ENCODE data around the gene NPM3.

Gene NPM3

GRCh38 chr10:101775273-101776160 is 7.7 kb downstream of the NPM3 start, which contains the start of gene FGF8:
Gene FGF8, minus strand, starts transcription at chr10:101776114. Its CDS starts 214 bp downstream, at chr10:101775900.
- Histone ChIP-seq H3K36me3 (ENCODE audit: insufficient read depth, low read length) (no peaks in the 10 kb centered on the region), H3K9me3 (ENCODE audit: low read length) (peaks cover 2% of the 10 kb centered on the region), H3K27me3 (ENCODE audit: insufficient read depth, low read length) (peaks cover 81% of the 10 kb centered on the region), H3K4me1 (ENCODE audit: insufficient read depth, low read length) (peaks cover 10% of the 10 kb centered on the region), H2AFZ (ENCODE audit: low read depth, low read length) (no peak within 1 kb of the TSS), H3K4me3 (ENCODE audit: low read length) (no peak within 1 kb of the TSS)

- H3K4me1 ChIP-seq (ENCODE audit: insufficient read depth, low read length): peaks cover 10% of the 10 kb centered on the region
- H3K27me3 ChIP-seq (ENCODE audit: insufficient read depth, low read length): peaks cover 84% of the 10 kb centered on the region
- no peaks in the 10 kb centered on the region for H3K36me3 ChIP-seq (ENCODE audit: insufficient read depth, low read length)
- no peak overlapping the region for H3K4me3 ChIP-seq (ENCODE audit: low read length)
- peaks cover 2% of the 10 kb centered on the region for H3K9me3 ChIP-seq (ENCODE audit: low read length)
- H2AFZ ChIP-seq (ENCODE audit: low read depth, low read length): no peak overlapping the region
Observed at GRCh38 chr10:101774589-101775272, 8.5 kb downstream of the NPM3 start.

GRCh38 chr10:101773923-101774588 is 9.2 kb downstream of the NPM3 start:
- no peaks in the 10 kb centered on the region for H3K36me3 ChIP-seq (ENCODE audit: insufficient read depth, low read length)
- no peak overlapping the region for H2AFZ ChIP-seq (ENCODE audit: low read depth, low read length)
- H3K27me3 ChIP-seq (ENCODE audit: insufficient read depth, low read length): peaks cover 91% of the 10 kb centered on the region
- H3K9me3 ChIP-seq (ENCODE audit: low read length): peaks cover 2% of the 10 kb centered on the region
- peaks cover 7% of the 10 kb centered on the region for H3K4me1 ChIP-seq (ENCODE audit: insufficient read depth, low read length)
- H3K4me3 ChIP-seq (ENCODE audit: low read length): no peak overlapping the region

- peaks cover 2% of the 10 kb centered on the region for H3K9me3 ChIP-seq (ENCODE audit: low read length)
- peaks cover 92% of the 10 kb centered on the region for H3K27me3 ChIP-seq (ENCODE audit: insufficient read depth, low read length)
- peaks cover 3% of the 10 kb centered on the region for H3K4me1 ChIP-seq (ENCODE audit: insufficient read depth, low read length)
- no peak overlapping the region for H2AFZ ChIP-seq (ENCODE audit: low read depth, low read length)
- H3K36me3 ChIP-seq (ENCODE audit: insufficient read depth, low read length): no peaks in the 10 kb centered on the region
- no peak overlapping the region for H3K4me3 ChIP-seq (ENCODE audit: low read length)
Observed at GRCh38 chr10:101772895-101773761, 10.1 kb downstream of the NPM3 start.

GRCh38 chr10:101772017-101772894 is 11.0 kb downstream of the NPM3 start:
- Histone ChIP-seq H3K27me3 (ENCODE audit: insufficient read depth, low read length) (peaks cover 92% of the 10 kb centered on the region), H3K36me3 (ENCODE audit: insufficient read depth, low read length) (no peaks in the 10 kb centered on the region), H3K4me1 (ENCODE audit: insufficient read depth, low read length) (peaks cover 3% of the 10 kb centered on the region), H3K4me3 (ENCODE audit: low read length) (no peak overlapping the region), H2AFZ (ENCODE audit: low read depth, low read length) (no peak overlapping the region), H3K9me3 (ENCODE audit: low read length) (no peaks in the 10 kb centered on the region)

- Histone ChIP-seq H3K36me3 (ENCODE audit: insufficient read depth, low read length) (no peaks in the 10 kb centered on the region), H2AFZ (ENCODE audit: low read depth, low read length) (no peak overlapping the region), H3K9me3 (ENCODE audit: low read length) (no peaks in the 10 kb centered on the region), H3K27me3 (ENCODE audit: insufficient read depth, low read length) (peaks cover 92% of the 10 kb centered on the region), H3K4me3 (ENCODE audit: low read length) (no peak overlapping the region), H3K4me1 (ENCODE audit: insufficient read depth, low read length) (peaks cover 3% of the 10 kb centered on the region)
Observed at GRCh38 chr10:101771380-101771779, 11.9 kb downstream of the NPM3 start.

GRCh38 chr10:101770331-101771215 is 12.7 kb downstream of the NPM3 start:
- H3K9me3 ChIP-seq (ENCODE audit: low read length): no peaks in the 10 kb centered on the region
- no peaks in the 10 kb centered on the region for H3K36me3 ChIP-seq (ENCODE audit: insufficient read depth, low read length)
- H3K4me1 ChIP-seq (ENCODE audit: insufficient read depth, low read length): peaks cover 3% of the 10 kb centered on the region
- no peak overlapping the region for H3K4me3 ChIP-seq (ENCODE audit: low read length)
- H3K27me3 ChIP-seq (ENCODE audit: insufficient read depth, low read length): peaks cover 95% of the 10 kb centered on the region
- no peak overlapping the region for H2AFZ ChIP-seq (ENCODE audit: low read depth, low read length)

- Histone ChIP-seq H3K36me3 (ENCODE audit: insufficient read depth, low read length) (no peaks in the 10 kb centered on the region), H3K9me3 (ENCODE audit: low read length) (no peaks in the 10 kb centered on the region), H3K4me3 (ENCODE audit: low read length) (no peak overlapping the region), H3K4me1 (ENCODE audit: insufficient read depth, low read length) (peaks cover 3% of the 10 kb centered on the region), H3K27me3 (ENCODE audit: insufficient read depth, low read length) (peaks cover 95% of the 10 kb centered on the region), H2AFZ (ENCODE audit: low read depth, low read length) (no peak overlapping the region)
Observed at GRCh38 chr10:101769541-101770180, 13.6 kb downstream of the NPM3 start.

GRCh38 chr10:101768791-101769170 is 14.5 kb downstream of the NPM3 start:
- H2AFZ ChIP-seq (ENCODE audit: low read depth, low read length): no peak overlapping the region
- peaks cover 90% of the 10 kb centered on the region for H3K27me3 ChIP-seq (ENCODE audit: insufficient read depth, low read length)
- H3K9me3 ChIP-seq (ENCODE audit: low read length): no peaks in the 10 kb centered on the region
- H3K4me1 ChIP-seq (ENCODE audit: insufficient read depth, low read length): peaks cover 3% of the 10 kb centered on the region
- H3K4me3 ChIP-seq (ENCODE audit: low read length): no peak overlapping the region
- H3K36me3 ChIP-seq (ENCODE audit: insufficient read depth, low read length): no peaks in the 10 kb centered on the region

- H3K27me3 ChIP-seq (ENCODE audit: insufficient read depth, low read length): peaks cover 90% of the 10 kb centered on the region
- peaks cover 1% of the 10 kb centered on the region for H3K4me1 ChIP-seq (ENCODE audit: insufficient read depth, low read length)
- no peaks in the 10 kb centered on the region for H3K9me3 ChIP-seq (ENCODE audit: low read length)
- no peak overlapping the region for H2AFZ ChIP-seq (ENCODE audit: low read depth, low read length)
- H3K36me3 ChIP-seq (ENCODE audit: insufficient read depth, low read length): no peaks in the 10 kb centered on the region
- no peak overlapping the region for H3K4me3 ChIP-seq (ENCODE audit: low read length)
Observed at GRCh38 chr10:101767966-101768790, 15.1 kb downstream of the NPM3 start.
